Measurements from ENCODE around the gene TSGA10IP. TPM values are rescaled to one million over a fixed set of nuclear protein-coding genes. Genes with fewer than 3 reads are reported as not detected.

The TSGA10IP gene
- total and polyA plus RNA-seq, 2 experiments from 2014 or later = 1.6 to 2.0 TPM

DNA sequence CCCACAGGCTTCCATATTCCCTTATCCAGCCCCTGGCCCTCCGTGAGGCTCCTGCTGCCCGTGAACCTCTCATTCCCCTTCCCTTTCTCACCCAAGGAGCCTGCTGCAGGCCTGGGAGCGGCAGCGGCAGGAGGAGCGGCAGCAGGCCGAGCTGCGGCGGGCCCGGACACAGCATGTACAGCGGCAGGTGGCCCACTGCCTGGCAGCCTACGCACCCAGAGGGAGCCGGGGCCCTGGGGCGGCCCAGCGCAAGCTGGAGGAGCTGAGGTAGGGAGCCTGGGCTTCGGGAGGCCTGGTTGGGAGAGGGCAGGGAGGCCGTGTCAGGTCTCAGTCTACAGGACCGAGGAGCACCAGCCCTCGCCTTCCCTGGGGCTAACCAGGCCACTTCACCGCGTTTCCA, 8.2 kb downstream of the TSGA10IP start:
- Histone ChIP-seq H3K36me3 (ENCODE audit: insufficient read depth) (no peaks in the 10 kb centered on the region), H3K4me2 (no peak overlapping the region), H3K4me3 (no peak overlapping the region), H3K79me2 (replicated peaks; ENCODE audit: insufficient read depth) (no peaks in the 10 kb centered on the region), H2AFZ (no peak overlapping the region), H4K20me1 (replicated peaks; ENCODE audit: insufficient read depth) (no peaks in the 10 kb centered on the region), H3K4me1 (ENCODE audit: insufficient read depth) (no peaks in the 10 kb centered on the region), H3F3A (replicated peaks; ENCODE audit: low read depth) (0 out of 2 replicates have a peak, but pooled peaks cover 3% of the 10 kb centered on the region), H3K27me3 (ENCODE audit: insufficient read depth) (no peaks in the 10 kb centered on the region), H3K27ac (ENCODE audit: low read depth) (no peak overlapping the region), H3K9me2 (ENCODE audit: insufficient read depth) (no peaks in the 10 kb centered on the region)
- Mint-ChIP-seq H3K27ac (no peak overlapping the region), H3K36me3 (ENCODE audit: low read depth) (no peaks in the 10 kb centered on the region), H3K4me3 (no peak overlapping the region), H3K27me3 (ENCODE audit: insufficient read depth, low read depth, poor library complexity) (peaks cover 2% of the 10 kb centered on the region), H3K9me3 (no peaks in the 10 kb centered on the region), H3K4me1 (peaks cover 3% of the 10 kb centered on the region; the same call in 2 of the 3 replicates)
- TF ChIP-seq ZNF331 (CRISPR knock-in tag; IDR thresholded peaks at IDR 0.05; ENCODE audit: low read depth) = no peak
- no peak for TF ChIP-seq ZNF114 (CRISPR knock-in tag; IDR thresholded peaks at IDR 0.05)
- TF ChIP-seq, protein P1, sequence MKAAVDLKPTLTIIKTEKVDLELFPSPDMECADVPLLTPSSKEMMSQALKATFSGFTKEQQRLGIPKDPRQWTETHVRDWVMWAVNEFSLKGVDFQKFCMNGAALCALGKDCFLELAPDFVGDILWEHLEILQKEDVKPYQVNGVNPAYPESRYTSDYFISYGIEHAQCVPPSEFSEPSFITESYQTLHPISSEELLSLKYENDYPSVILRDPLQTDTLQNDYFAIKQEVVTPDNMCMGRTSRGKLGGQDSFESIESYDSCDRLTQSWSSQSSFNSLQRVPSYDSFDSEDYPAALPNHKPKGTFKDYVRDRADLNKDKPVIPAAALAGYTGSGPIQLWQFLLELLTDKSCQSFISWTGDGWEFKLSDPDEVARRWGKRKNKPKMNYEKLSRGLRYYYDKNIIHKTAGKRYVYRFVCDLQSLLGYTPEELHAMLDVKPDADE (IDR thresholded peaks at IDR 0.05) = no peak
- TF ChIP-seq, protein P2, sequence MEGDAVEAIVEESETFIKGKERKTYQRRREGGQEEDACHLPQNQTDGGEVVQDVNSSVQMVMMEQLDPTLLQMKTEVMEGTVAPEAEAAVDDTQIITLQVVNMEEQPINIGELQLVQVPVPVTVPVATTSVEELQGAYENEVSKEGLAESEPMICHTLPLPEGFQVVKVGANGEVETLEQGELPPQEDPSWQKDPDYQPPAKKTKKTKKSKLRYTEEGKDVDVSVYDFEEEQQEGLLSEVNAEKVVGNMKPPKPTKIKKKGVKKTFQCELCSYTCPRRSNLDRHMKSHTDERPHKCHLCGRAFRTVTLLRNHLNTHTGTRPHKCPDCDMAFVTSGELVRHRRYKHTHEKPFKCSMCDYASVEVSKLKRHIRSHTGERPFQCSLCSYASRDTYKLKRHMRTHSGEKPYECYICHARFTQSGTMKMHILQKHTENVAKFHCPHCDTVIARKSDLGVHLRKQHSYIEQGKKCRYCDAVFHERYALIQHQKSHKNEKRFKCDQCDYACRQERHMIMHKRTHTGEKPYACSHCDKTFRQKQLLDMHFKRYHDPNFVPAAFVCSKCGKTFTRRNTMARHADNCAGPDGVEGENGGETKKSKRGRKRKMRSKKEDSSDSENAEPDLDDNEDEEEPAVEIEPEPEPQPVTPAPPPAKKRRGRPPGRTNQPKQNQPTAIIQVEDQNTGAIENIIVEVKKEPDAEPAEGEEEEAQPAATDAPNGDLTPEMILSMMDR (conservative IDR thresholded peaks at IDR 0.05; ENCODE audit: low read depth in 2 of 2) = no peak
- no peak for TF ChIP-seq EZH2phosphoT487 (IDR thresholded peaks at IDR 0.05; ENCODE audit: unreplicated experiment)
- TF ChIP-seq POLR2AphosphoS5 (IDR thresholded peaks at IDR 0.05; ENCODE audit: low read depth) = no peak
- no peak for TF ChIP-seq NANOG (IDR thresholded peaks at IDR 0.05; ENCODE audit: borderline replicate concordance)
- DNase-seq (ENCODE audit: low spot score) (no peak), ATAC-seq (0 out of 3 replicates have a peak, but pooled peaks have one; percentile 27)

DNA sequence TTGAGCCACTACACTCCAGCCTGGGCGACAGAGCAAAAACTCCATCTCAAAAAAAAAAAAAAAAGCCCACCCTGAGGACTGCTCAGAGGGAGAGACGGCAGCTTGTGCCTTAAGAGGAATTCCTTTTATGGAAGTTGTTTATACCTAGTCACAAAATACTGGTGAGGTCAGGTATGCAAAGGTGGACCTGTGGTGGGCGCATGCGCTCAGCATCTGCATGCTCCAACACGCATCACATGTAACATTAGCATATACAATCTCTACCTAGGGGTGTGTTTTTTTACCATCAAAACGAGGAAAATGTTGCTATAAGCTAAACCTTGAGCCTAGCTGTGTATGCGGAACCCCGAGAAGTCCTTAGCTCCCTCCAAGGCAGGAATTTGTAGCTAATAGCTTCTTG, 9.5 kb downstream of the TSGA10IP start:
- Histone ChIP-seq H3K4me3 (no peak overlapping the region), H3K27me3 (ENCODE audit: insufficient read depth) (no peaks in the 10 kb centered on the region), H3K9me2 (ENCODE audit: insufficient read depth) (no peaks in the 10 kb centered on the region), H2AFZ (no peak overlapping the region), H4K20me1 (replicated peaks; ENCODE audit: insufficient read depth) (no peaks in the 10 kb centered on the region), H3K4me2 (no peak overlapping the region), H3F3A (replicated peaks; ENCODE audit: low read depth) (0 out of 2 replicates have a peak, but pooled peaks cover 3% of the 10 kb centered on the region), H3K79me2 (replicated peaks; ENCODE audit: insufficient read depth) (no peaks in the 10 kb centered on the region), H3K27ac (ENCODE audit: low read depth) (peak overlapping the region; percentile 39; the same call in 1 of the 2 replicates), H3K4me1 (ENCODE audit: insufficient read depth) (no peaks in the 10 kb centered on the region), H3K36me3 (ENCODE audit: insufficient read depth) (no peaks in the 10 kb centered on the region)
- ATAC-seq (no peak), DNase-seq (ENCODE audit: low spot score) (no peak)
- no peak overlapping the region for H3K4me3 Mint-ChIP-seq
- H3K36me3 Mint-ChIP-seq (ENCODE audit: low read depth) = no peaks in the 10 kb centered on the region
- peaks cover 2% of the 10 kb centered on the region for H3K27me3 Mint-ChIP-seq (ENCODE audit: insufficient read depth, low read depth, poor library complexity)
- H3K27ac Mint-ChIP-seq = 0 out of 2 replicates have a peak overlapping the region, but pooled peaks have one; percentile 51
- H3K4me1 Mint-ChIP-seq = peaks cover 5% of the 10 kb centered on the region
- no peaks in the 10 kb centered on the region for H3K9me3 Mint-ChIP-seq
- no peak for TF ChIP-seq EZH2 (IDR thresholded peaks at IDR 0.05; ENCODE audit: low read depth, unreplicated experiment)
- no peak for TF ChIP-seq ZNF331 (CRISPR knock-in tag; IDR thresholded peaks at IDR 0.05; ENCODE audit: low read depth)
- TF ChIP-seq NANOG (IDR thresholded peaks at IDR 0.05; ENCODE audit: borderline replicate concordance) = no peak
- TF ChIP-seq JUNB (IDR thresholded peaks at IDR 0.05; ENCODE audit: unreplicated experiment) = no peak
- TF ChIP-seq ZNF114 (CRISPR knock-in tag; IDR thresholded peaks at IDR 0.05) = no peak
- TF ChIP-seq POLR2AphosphoS5 (IDR thresholded peaks at IDR 0.05; ENCODE audit: low read depth) = no peak
- TF ChIP-seq, protein P1 (IDR thresholded peaks at IDR 0.05) = no peak
- TF ChIP-seq, protein P3, sequence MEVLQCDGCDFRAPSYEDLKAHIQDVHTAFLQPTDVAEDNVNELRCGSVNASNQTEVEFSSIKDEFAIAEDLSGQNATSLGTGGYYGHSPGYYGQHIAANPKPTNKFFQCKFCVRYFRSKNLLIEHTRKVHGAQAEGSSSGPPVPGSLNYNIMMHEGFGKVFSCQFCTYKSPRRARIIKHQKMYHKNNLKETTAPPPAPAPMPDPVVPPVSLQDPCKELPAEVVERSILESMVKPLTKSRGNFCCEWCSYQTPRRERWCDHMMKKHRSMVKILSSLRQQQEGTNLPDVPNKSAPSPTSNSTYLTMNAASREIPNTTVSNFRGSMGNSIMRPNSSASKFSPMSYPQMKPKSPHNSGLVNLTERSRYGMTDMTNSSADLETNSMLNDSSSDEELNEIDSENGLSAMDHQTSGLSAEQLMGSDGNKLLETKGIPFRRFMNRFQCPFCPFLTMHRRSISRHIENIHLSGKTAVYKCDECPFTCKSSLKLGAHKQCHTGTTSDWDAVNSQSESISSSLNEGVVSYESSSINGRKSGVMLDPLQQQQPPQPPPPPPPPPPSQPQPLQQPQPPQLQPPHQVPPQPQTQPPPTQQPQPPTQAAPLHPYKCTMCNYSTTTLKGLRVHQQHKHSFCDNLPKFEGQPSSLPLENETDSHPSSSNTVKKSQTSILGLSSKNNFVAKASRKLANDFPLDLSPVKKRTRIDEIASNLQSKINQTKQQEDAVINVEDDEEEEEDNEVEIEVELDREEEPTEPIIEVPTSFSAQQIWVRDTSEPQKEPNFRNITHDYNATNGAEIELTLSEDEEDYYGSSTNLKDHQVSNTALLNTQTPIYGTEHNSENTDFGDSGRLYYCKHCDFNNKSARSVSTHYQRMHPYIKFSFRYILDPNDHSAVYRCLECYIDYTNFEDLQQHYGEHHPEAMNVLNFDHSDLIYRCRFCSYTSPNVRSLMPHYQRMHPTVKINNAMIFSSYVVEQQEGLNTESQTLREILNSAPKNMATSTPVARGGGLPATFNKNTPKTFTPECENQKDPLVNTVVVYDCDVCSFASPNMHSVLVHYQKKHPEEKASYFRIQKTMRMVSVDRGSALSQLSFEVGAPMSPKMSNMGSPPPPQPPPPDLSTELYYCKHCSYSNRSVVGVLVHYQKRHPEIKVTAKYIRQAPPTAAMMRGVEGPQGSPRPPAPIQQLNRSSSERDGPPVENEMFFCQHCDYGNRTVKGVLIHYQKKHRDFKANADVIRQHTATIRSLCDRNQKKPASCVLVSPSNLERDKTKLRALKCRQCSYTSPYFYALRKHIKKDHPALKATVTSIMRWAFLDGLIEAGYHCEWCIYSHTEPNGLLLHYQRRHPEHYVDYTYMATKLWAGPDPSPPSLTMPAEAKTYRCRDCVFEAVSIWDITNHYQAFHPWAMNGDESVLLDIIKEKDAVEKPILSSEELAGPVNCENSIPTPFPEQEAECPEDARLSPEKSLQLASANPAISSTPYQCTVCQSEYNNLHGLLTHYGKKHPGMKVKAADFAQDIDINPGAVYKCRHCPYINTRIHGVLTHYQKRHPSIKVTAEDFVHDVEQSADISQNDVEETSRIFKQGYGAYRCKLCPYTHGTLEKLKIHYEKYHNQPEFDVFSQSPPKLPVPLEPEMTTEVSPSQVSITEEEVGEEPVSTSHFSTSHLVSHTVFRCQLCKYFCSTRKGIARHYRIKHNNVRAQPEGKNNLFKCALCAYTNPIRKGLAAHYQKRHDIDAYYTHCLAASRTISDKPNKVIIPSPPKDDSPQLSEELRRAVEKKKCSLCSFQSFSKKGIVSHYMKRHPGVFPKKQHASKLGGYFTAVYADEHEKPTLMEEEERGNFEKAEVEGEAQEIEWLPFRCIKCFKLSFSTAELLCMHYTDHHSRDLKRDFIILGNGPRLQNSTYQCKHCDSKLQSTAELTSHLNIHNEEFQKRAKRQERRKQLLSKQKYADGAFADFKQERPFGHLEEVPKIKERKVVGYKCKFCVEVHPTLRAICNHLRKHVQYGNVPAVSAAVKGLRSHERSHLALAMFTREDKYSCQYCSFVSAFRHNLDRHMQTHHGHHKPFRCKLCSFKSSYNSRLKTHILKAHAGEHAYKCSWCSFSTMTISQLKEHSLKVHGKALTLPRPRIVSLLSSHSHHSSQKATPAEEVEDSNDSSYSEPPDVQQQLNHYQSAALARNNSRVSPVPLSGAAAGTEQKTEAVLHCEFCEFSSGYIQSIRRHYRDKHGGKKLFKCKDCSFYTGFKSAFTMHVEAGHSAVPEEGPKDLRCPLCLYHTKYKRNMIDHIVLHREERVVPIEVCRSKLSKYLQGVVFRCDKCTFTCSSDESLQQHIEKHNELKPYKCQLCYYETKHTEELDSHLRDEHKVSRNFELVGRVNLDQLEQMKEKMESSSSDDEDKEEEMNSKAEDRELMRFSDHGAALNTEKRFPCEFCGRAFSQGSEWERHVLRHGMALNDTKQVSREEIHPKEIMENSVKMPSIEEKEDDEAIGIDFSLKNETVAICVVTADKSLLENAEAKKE (CRISPR knock-in tag; IDR thresholded peaks at IDR 0.05) = no peak
